SK-N-SH treated with all-trans-retinoic acid at 6 μM for 48 hours (cell line): ENCODE measurements around the gene EDARADD.

Experiments
- ISL1 ChIP-seq: fragments of 250-450 bp; sonication (Bioruptor Pico); IDR thresholded peaks from 2 replicates; pipeline ENCODE4 v2.1.2; 2022; ENCODE audit warnings: mild to moderate bottlenecking, moderate library complexity
- PPARA ChIP-seq: fragments of 250-450 bp; sonication (Bioruptor Pico); IDR thresholded peaks from 2 replicates; pipeline ENCODE4 v1.5.0; 2020; ENCODE audit warnings: mild to moderate bottlenecking, borderline replicate concordance
- RARB ChIP-seq: fragments of 250-450 bp; sonication (Bioruptor Pico); IDR thresholded peaks from 2 replicates; pipeline ENCODE4 v1.8.0; 2021; ENCODE audit warnings: mild to moderate bottlenecking, moderate library complexity
- ZFP3 ChIP-seq: fragments of 250-450 bp; sonication (Bioruptor Pico); IDR thresholded peaks from 2 replicates; pipeline ENCODE4 v1.5.0; 2020; ENCODE audit warnings: mild to moderate bottlenecking, moderate library complexity
- ZFP30 ChIP-seq: fragments of 450-650 bp; formaldehyde crosslinking; IDR thresholded peaks from 2 replicates; pipeline ENCODE4 v1.5.0; 2022; ENCODE audit warnings: mild to moderate bottlenecking, moderate library complexity
- ZNF565 ChIP-seq: fragments of 450-650 bp; formaldehyde crosslinking; conservative IDR thresholded peaks from 2 replicates; pipeline ENCODE4 v1.5.0; 2020; ENCODE audit warnings: low read depth, mild to moderate bottlenecking, moderate library complexity

DNA sequence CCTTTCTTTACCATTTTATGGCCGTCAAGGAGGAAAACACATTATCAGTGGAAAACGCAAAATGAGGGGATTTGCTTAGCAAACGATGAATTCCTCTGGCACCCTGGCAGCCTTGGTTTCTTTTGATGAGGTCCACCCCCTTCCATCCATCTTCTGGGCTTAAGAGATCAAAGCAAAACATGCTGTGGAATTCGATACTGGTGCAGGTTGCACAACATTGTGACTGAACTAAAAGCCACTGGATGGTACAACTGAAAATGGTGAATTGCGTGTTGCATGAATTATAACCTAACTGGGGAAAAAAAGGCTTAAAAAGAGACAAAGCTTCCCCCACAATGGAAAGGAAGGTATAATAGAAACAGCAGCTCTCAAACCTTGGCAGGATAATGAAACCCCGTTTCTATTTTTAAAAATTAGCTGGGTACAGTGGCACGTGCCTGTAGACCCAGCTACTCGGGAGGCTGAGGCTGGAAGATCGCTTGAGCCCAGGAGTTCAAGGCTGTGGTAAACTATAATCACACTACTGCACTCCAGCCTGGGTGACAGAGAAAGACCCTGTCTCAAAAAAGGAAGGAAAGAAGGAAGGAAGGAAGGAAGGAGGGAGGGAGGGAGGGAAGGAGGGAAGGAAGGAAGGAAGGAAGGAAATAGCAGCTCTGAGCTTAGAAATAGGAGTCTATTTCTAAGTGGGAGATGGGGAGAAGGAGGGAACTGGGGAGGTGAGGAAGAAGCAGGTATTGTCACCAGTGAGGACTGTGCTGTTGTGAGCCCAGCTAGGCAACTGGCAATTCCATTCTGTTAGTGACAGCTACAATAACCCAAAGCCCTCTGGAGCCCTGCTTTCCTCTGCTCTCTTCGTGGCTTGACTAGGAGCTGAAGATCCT is 100.7 kb downstream of the EDARADD start:
- TF ChIP-seq ISL1: no peak
- no peak for TF ChIP-seq ZNF565
- TF ChIP-seq RARB (CRISPR knock-in tag): no peak
- no peak for TF ChIP-seq ZFP30 (CRISPR knock-in tag)
- no peak for TF ChIP-seq ZFP3 (CRISPR knock-in tag)
- TF ChIP-seq PPARA (CRISPR knock-in tag): no peak
